GM12878 (cell line): ENCODE data around the gene CCDC149. TPM values are rescaled to one million over a fixed set of nuclear protein-coding genes. Genes with fewer than 3 reads are reported as not detected.
A peak's percentile ranks its signal among the peaks of the same experiment; 100 is the strongest.

Source experiments
- ATAC-seq: fragments of 200-7000 bp; cut with Tn5 transposase; 3 replicates; pipeline ENCODE4 v1.9.1; 2020; ENCODE audit warnings: mild to moderate bottlenecking, moderate library complexity
- BruUV-seq: library from RNA; stranded (reverse); fragments of 400-500 nt; replicated peaks from 2 replicates; lab custom pipeline; 2021; lab: Mats Ljungman, UMichigan
- CTCF ChIA-PET: fragments of 300-600 bp; sonication (Branson Sonifier 250); formaldehyde crosslinking; extraction: SDS; loops from one replicate; lab custom pipeline; 2021; ENCODE audit warnings: inconsistent platforms; lab: Yijun Ruan, JAX
- POLR2A ChIA-PET: fragments of 350-600 bp; formaldehyde crosslinking; extraction: SDS; loops from one replicate; lab custom pipeline; 2021; ENCODE audit warnings: inconsistent platforms; lab: Charles Lee
- RAD21 ChIA-PET: fragments of 300-600 bp; sonication (Branson Sonifier 250); formaldehyde crosslinking; loops from one replicate; lab custom pipeline; 2023; ENCODE audit warnings: antibody characterized with exemption; ENCODE audit not compliant: unreplicated experiment; lab: Charles Lee
- SMC1A ChIA-PET: fragments of 300-600 bp; sonication (Branson Sonifier 250); formaldehyde crosslinking; loops from one replicate; lab custom pipeline; 2023; ENCODE audit not compliant: unreplicated experiment, uncharacterized antibody; lab: Charles Lee
- DNase-seq: peaks from one replicate; pipeline ENCODE4 v3.0.0-alpha.2; 2011; ENCODE audit warnings: low read depth, low spot score
- FAIRE-seq: peaks from 3 replicates; lab custom pipeline; 2011; peaks lifted over from hg19 to GRCh38; lab: Jason Lieb, UNC
- H2AFZ ChIP-seq: 2 replicates; pipeline ENCODE4 v1.6.0; 2011; ENCODE audit warnings: low read depth, low read length, control low read depth; ENCODE audit not compliant: control insufficient read depth
- H3K27ac ChIP-seq: 2 replicates; pipeline ENCODE4 v1.5.1; 2011; ENCODE audit warnings: control low read depth; ENCODE audit not compliant: control insufficient read depth, insufficient read depth
- H3K27me3 ChIP-seq, 2 experiments: replicated peaks in 1 of 2; 2 replicates each; pipeline versions ENCODE4 v1.6.0 to v1.6.1; 2011; ENCODE audit warnings: low read length in 1 of 2; ENCODE audit not compliant: control insufficient read depth in 2 of 2, insufficient read depth in 2 of 2
- H3K36me3 ChIP-seq, 2 experiments: 2 replicates each; pipeline ENCODE4 v1.5.1; 2011; ENCODE audit warnings: low read length in 1 of 2; ENCODE audit not compliant: control insufficient read depth in 2 of 2, insufficient read depth in 2 of 2
- H3K4me1 ChIP-seq: 2 replicates; pipeline ENCODE4 v1.6.1; 2011; ENCODE audit warnings: mild to moderate bottlenecking, low read length, moderate library complexity, mixed read lengths; ENCODE audit not compliant: control insufficient read depth, insufficient read depth
- H3K4me2 ChIP-seq: 2 replicates; pipeline ENCODE4 v1.6.0; 2011; ENCODE audit warnings: control low read depth; ENCODE audit not compliant: control insufficient read depth, insufficient read depth
- H3K4me3 ChIP-seq: fragments of 200-600 bp; sonication (generic); 2 replicates; pipeline ENCODE4 v1.5.1; 2016
- H3K79me2 ChIP-seq: 2 replicates; pipeline ENCODE4 v1.6.0; 2011; ENCODE audit warnings: low read length; ENCODE audit not compliant: control insufficient read depth, insufficient read depth
- H3K9ac ChIP-seq: 2 replicates; pipeline ENCODE4 v1.8.0; 2011; ENCODE audit warnings: low read length, control low read depth, mixed read lengths; ENCODE audit not compliant: control insufficient read depth, insufficient read depth
- H3K9me3 ChIP-seq: replicated peaks from 3 replicates; pipeline ENCODE4 v1.5.1; 2011; ENCODE audit warnings: mild to moderate bottlenecking, low read length; ENCODE audit not compliant: control insufficient read depth, insufficient read depth
- H4K20me1 ChIP-seq: 2 replicates; pipeline ENCODE4 v1.6.0; 2011; ENCODE audit not compliant: control insufficient read depth, insufficient read depth
- ATF7 ChIP-seq: fragments of 450-650 bp; IDR thresholded peaks from 2 replicates; pipeline ENCODE4 v1.6.1; 2016; ENCODE audit warnings: low read depth, mild to moderate bottlenecking
- BCLAF1 ChIP-seq: fragments of 450-650 bp; IDR thresholded peaks from 2 replicates; pipeline ENCODE4 v1.6.1; 2017; ENCODE audit warnings: antibody characterized with exemption, mild to moderate bottlenecking, moderate library complexity
- CHD2 ChIP-seq: IDR thresholded peaks from 2 replicates; pipeline ENCODE4 v1.6.1; 2011; ENCODE audit warnings: low read depth, low read length, improper control_type of control experiment, borderline replicate concordance
- CHD4 ChIP-seq: fragments of 200-600 bp; sonication (generic); IDR thresholded peaks from 2 replicates; pipeline ENCODE4 v1.6.1; 2016; ENCODE audit warnings: mild to moderate bottlenecking
- FOS ChIP-seq: IDR thresholded peaks from 3 replicates; pipeline ENCODE4 v1.6.1; 2011; ENCODE audit warnings: borderline replicate concordance; ENCODE audit not compliant: insufficient read length; ENCODE audit errors: extremely low read depth
- FOXK2 ChIP-seq: fragments of 450-650 bp; IDR thresholded peaks from 2 replicates; pipeline ENCODE4 v1.6.1; 2017; ENCODE audit warnings: mild to moderate bottlenecking, moderate library complexity
- NFYA ChIP-seq: IDR thresholded peaks from 2 replicates; pipeline ENCODE4 v1.6.1; 2011; ENCODE audit warnings: low read depth, mild to moderate bottlenecking, low read length, improper control_type of control experiment, borderline replicate concordance
- NRF1 ChIP-seq: conservative IDR thresholded peaks from 2 replicates; pipeline ENCODE4 v1.6.1; 2011; ENCODE audit warnings: mild to moderate bottlenecking, low read depth, low read length, improper control_type of control experiment
- PAX5 ChIP-seq: IDR thresholded peaks from 2 replicates; pipeline ENCODE4 v1.6.1; 2011; ENCODE audit warnings: low read depth, low read length, borderline replicate concordance
- SRF ChIP-seq, 2 experiments: IDR thresholded peaks; 2 replicates each; pipeline ENCODE4 v1.6.1; 2011; ENCODE audit warnings: low read depth in 2 of 2, low read length in 2 of 2, mild to moderate bottlenecking in 1 of 2, moderate library complexity in 1 of 2
- WGBS: methylation state at CpG from one replicate; pipeline ENCODE4 v1.1.6; 2016; ENCODE audit warnings: low lambda C conversion rate; ENCODE audit not compliant: insufficient replicate concordance, insufficient coverage; ENCODE audit errors: missing lambda C conversion rate; 5-methylcytosine and 5-hydroxymethylcytosine counted together
- in situ Hi-C: fragments of 300-500 bp; cut with MboI; formaldehyde crosslinking; loops from 9 replicates; pipeline ENCODE4 v1.14.3; 2018; ENCODE audit warnings: mixed read lengths
- intact Hi-C: fragments of 100-400 bp; cut with micrococcal nuclease; formaldehyde crosslinking; loops from one replicate; pipeline ENCODE4 v1.14.2; 2022; ENCODE audit not compliant: unreplicated experiment
- polyA plus RNA-seq, 11 experiments: library from polyadenylated mRNA; depleted of rRNA in 4 of 11; unstranded in 6 of 11; stranded (reverse) in 5 of 11; fragments of >200 nt; fragmentation: Nextera tagmentation in 4 of 11; fragmentation: Illumina TruSeq in 1 of 11; extraction: Ambion mirVana in 4 of 11; extraction: Trizol in 1 of 11; gene quantifications; 1 replicate in 1 of 11; 2 replicates in 10 of 11; pipeline versions ENCODE4 v1.2.1 to v1.2.3, GENCODE V29; 2011 to 2016; ENCODE audit warnings: inconsistent platforms in 2 of 11, missing spikeins in 2 of 11, low read depth in 1 of 11
- total RNA-seq, 4 experiments: library from RNA; depleted of rRNA in 3 of 4; stranded (reverse); fragments of >200 nt in 3 of 4; fragmentation: Illumina TruSeq in 1 of 4; extraction: Trizol in 1 of 4; gene quantifications; 2 replicates each; pipeline versions ENCODE4 v1.2.1 to v1.2.3, GENCODE V29; 2013 to 2021
- TF ChIP-seq, protein P1 (sequence below): IDR thresholded peaks from 2 replicates; pipeline ENCODE4 v1.6.1; 2012; ENCODE audit warnings: mild to moderate bottlenecking, low read depth, low read length

CCDC149 gene
- total and polyA plus RNA-seq, 10 of the 15 experiments (the other 5 are each of a cell fraction or from before 2014, with no cell fraction given) = 0.03 to 0.04 (median 0.04) TPM; not detected in 7

GRCh38 chr4:24890561-24891126, 22.2 kb downstream of the CCDC149 start:
- no peak for FAIRE-seq
- 19% methylated on average over 6 of the region's 6 CpGs for WGBS
- Histone ChIP-seq H4K20me1 (no peaks in the 10 kb centered on the region), H3K4me1 (no peaks in the 10 kb centered on the region), H3K27ac (no peak overlapping the region), H3K79me2 (no peaks in the 10 kb centered on the region), H2AFZ (no peak overlapping the region), H3K9ac (no peak overlapping the region), H3K4me3 (no peak overlapping the region), H3K36me3 (no peaks in the 10 kb centered on the region), H3K4me2 (no peak overlapping the region), H3K9me3 (no peaks in the 10 kb centered on the region), H3K27me3 (no peaks in the 10 kb centered on the region)
- ChIA-PET SMC1A (no interaction called here), POLR2A (no interaction called here), CTCF (interaction anchor here (1.4 kb wide), 1 partner anchor 90 kb away, joined by 3 read pairs; no protein-coding TSS in a partner anchor), RAD21 (no interaction called here)
- in situ Hi-C loops = no loop called here
- intact Hi-C loops = no loop called here
- no peak for TF ChIP-seq CHD4
- no peak for DNase-seq
- BruUV-seq = no TSS peak
- no peak for ATAC-seq

GRCh38 chr4:24889991-24890390, 22.9 kb downstream of the CCDC149 start:
- in situ Hi-C loops = no loop called here
- ATAC-seq = no peak
- no peak for TF ChIP-seq BCLAF1
- TF ChIP-seq, protein P1, sequence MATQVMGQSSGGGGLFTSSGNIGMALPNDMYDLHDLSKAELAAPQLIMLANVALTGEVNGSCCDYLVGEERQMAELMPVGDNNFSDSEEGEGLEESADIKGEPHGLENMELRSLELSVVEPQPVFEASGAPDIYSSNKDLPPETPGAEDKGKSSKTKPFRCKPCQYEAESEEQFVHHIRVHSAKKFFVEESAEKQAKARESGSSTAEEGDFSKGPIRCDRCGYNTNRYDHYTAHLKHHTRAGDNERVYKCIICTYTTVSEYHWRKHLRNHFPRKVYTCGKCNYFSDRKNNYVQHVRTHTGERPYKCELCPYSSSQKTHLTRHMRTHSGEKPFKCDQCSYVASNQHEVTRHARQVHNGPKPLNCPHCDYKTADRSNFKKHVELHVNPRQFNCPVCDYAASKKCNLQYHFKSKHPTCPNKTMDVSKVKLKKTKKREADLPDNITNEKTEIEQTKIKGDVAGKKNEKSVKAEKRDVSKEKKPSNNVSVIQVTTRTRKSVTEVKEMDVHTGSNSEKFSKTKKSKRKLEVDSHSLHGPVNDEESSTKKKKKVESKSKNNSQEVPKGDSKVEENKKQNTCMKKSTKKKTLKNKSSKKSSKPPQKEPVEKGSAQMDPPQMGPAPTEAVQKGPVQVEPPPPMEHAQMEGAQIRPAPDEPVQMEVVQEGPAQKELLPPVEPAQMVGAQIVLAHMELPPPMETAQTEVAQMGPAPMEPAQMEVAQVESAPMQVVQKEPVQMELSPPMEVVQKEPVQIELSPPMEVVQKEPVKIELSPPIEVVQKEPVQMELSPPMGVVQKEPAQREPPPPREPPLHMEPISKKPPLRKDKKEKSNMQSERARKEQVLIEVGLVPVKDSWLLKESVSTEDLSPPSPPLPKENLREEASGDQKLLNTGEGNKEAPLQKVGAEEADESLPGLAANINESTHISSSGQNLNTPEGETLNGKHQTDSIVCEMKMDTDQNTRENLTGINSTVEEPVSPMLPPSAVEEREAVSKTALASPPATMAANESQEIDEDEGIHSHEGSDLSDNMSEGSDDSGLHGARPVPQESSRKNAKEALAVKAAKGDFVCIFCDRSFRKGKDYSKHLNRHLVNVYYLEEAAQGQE = no peak
- no peak for TF ChIP-seq PAX5
- TF ChIP-seq FOXK2 = no peak
- no peak for TF ChIP-seq SRF (IDR thresholded peaks at IDR 0.05; ENCODE audit: low read depth in 2 of 2, low read length in 2 of 2)
- TF ChIP-seq ATF7 = no peak
- no peak for TF ChIP-seq CHD2
- no peak for TF ChIP-seq NRF1
- no peak for TF ChIP-seq NFYA
- no peak for TF ChIP-seq FOS

More at GRCh38 chr4:24889991-24890390, 22.9 kb downstream of the CCDC149 start:
- intact Hi-C loops = no loop called here
- Histone ChIP-seq H3K27me3 (no peaks in the 10 kb centered on the region), H3K9me3 (no peaks in the 10 kb centered on the region), H3K4me1 (no peaks in the 10 kb centered on the region; the same call in 1 of the 2 replicates), H3K4me2 (no peak overlapping the region), H4K20me1 (no peaks in the 10 kb centered on the region), H2AFZ (no peak overlapping the region), H3K4me3 (no peak overlapping the region; the same call in 1 of the 2 replicates), H3K79me2 (no peaks in the 10 kb centered on the region), H3K27ac (no peak overlapping the region), H3K9ac (no peak overlapping the region), H3K36me3 (no peaks in the 10 kb centered on the region)
- CTCF ChIA-PET = interaction anchor here (1.4 kb wide), 1 partner anchor 90 kb away, joined by 3 read pairs; no protein-coding TSS in a partner anchor
- DNase-seq (peak; percentile 12), FAIRE-seq (no peak)
- WGBS = 14% methylated on average over 3 of the region's 3 CpGs
- SMC1A ChIA-PET = no interaction called here
- RAD21 ChIA-PET = no interaction called here
- POLR2A ChIA-PET = no interaction called here
- BruUV-seq = no TSS peak
